Endometrial microvascular endothelial cells (primary cell): Measurements from ENCODE around the gene P2RY8. TPM values are rescaled to one million over a fixed set of nuclear protein-coding genes. Genes with fewer than 3 reads are reported as not detected.
"Not testable (repeated sequence)": the region's sequence is repeated elsewhere in the genome, so short reads cannot be mapped to it uniquely, and the experiment has no call there.

Experiments used
- in situ Hi-C: cut with HindIII; loops from 2 replicates; pipeline ENCODE4 v1.10.0; 2017; ENCODE audit warnings: low sequenced_read_pairs, low pct_unique_long_range_greater_than_20kb; ENCODE audit errors: inconsistent ontology term
- total RNA-seq: library from RNA; depleted of rRNA; stranded (reverse); fragments of >200 nt; gene quantifications from one replicate; pipeline ENCODE4 v1.2.3, GENCODE V29; 2015; ENCODE audit errors: inconsistent ontology term

Gene P2RY8
- total RNA-seq, 1 donor from 2014 or later: not detected

- in situ Hi-C loops: no loop called here
Observed at GRCh38 chrX:1492421-1493012, 44.5 kb downstream of the P2RY8 start.

- in situ Hi-C loops: no loop called here
Observed at GRCh38 chrX:1491851-1492349, 45.1 kb downstream of the P2RY8 start.

GRCh38 chrX:1491248-1491647 lies 45.7 kb downstream of the P2RY8 start:
- in situ Hi-C loops: not testable (repeated sequence)

GRCh38 chrX:1490723-1491122 lies 46.3 kb downstream of the P2RY8 start:
- in situ Hi-C loops: not testable (repeated sequence)

GRCh38 chrX:1489354-1489753 lies 47.6 kb downstream of the P2RY8 start:
- in situ Hi-C loops: not testable (repeated sequence)

GRCh38 chrX:1488745-1489144 lies 48.2 kb downstream of the P2RY8 start:
- in situ Hi-C loops: no loop called here

GRCh38 chrX:1488141-1488540 lies 48.8 kb downstream of the P2RY8 start:
- in situ Hi-C loops: no loop called here

GRCh38 chrX:1487401-1487800 lies 49.6 kb downstream of the P2RY8 start:
- in situ Hi-C loops: no loop called here

GRCh38 chrX:1486749-1487361 lies 50.1 kb downstream of the P2RY8 start:
- in situ Hi-C loops: no loop called here

GRCh38 chrX:1486177-1486576 lies 50.8 kb downstream of the P2RY8 start:
- in situ Hi-C loops: no loop called here

GRCh38 chrX:1485033-1485432 lies 52.0 kb downstream of the P2RY8 start:
- in situ Hi-C loops: no loop called here

GRCh38 chrX:1484638-1485019 lies 52.4 kb downstream of the P2RY8 start:
- in situ Hi-C loops: no loop called here

GRCh38 chrX:1483843-1484637 lies 52.9 kb downstream of the P2RY8 start:
- in situ Hi-C loops: no loop called here

- in situ Hi-C loops: not testable (repeated sequence)
Observed at GRCh38 chrX:1482530-1482928, 54.5 kb downstream of the P2RY8 start.

GRCh38 chrX:1481636-1482529 lies 55.1 kb downstream of the P2RY8 start:
- in situ Hi-C loops: no loop called here

GRCh38 chrX:1480082-1480785 lies 56.8 kb downstream of the P2RY8 start:
- in situ Hi-C loops: no loop called here

- in situ Hi-C loops: no loop called here
Observed at GRCh38 chrX:1477801-1478458, 59.1 kb downstream of the P2RY8 start.

- in situ Hi-C loops: no loop called here
Observed at GRCh38 chrX:1477229-1477628, 59.8 kb downstream of the P2RY8 start.
